Thyroid gland (tissue), 4 donors: ENCODE measurements around the gene INPP5A.

Source experiments
- POLR2A ChIP-seq, 2 donors: fragments of 450-650 bp; IDR thresholded peaks; one replicate each; pipeline ENCODE4 v1.6.1; 2017; ENCODE audit warnings: antibody characterized with exemption in 2 of 2, mild to moderate bottlenecking in 2 of 2, moderate library complexity in 1 of 2
- TF ChIP-seq, protein P1 (sequence below), 6 experiments: fragments of 200-600 bp in 3 of 6; fragments of 450-650 bp in 3 of 6; sonication (generic) in 3 of 6; IDR thresholded peaks; one replicate each; pipeline ENCODE4 v1.5.1; 2016 to 2019; ENCODE audit warnings: antibody characterized with exemption in 6 of 6, mild to moderate bottlenecking in 2 of 6, inconsistent platforms in 1 of 6, moderate library complexity in 1 of 6

DNA sequence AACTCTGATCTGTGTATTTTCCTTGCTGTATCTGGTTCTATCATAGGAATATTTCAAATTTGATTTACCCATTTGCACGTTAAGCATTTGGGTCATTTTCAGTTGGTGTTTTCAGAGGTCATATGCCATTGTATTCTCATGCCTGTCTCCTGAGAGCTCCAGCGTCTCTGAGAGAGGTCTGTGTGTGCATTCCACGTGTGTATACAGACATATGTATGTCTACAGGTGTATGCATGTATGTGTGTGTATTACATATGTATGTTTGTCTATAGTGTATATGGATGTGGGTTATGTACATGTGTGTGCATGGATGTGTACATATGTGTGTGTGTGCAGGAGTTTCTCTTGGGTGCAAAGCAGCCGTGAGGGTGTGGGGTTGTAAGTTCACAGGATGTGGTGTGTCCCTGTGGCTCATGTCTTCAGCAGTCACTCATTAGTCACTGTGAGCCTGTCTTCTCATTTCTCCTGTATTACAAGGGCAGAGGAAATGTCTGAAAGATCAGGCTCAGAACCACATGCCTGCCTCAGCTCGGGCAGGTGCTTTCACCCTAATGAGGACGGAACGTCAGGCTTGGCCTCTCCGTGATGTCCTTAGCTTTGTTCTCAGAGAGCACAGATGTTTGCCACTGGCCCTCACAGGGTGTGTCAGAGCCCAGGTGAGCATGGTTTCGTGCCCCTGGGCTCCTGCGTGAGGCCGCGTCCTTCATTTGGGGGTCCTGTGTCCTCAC, 146.7 kb downstream of the INPP5A start:
- TF ChIP-seq, protein P1, sequence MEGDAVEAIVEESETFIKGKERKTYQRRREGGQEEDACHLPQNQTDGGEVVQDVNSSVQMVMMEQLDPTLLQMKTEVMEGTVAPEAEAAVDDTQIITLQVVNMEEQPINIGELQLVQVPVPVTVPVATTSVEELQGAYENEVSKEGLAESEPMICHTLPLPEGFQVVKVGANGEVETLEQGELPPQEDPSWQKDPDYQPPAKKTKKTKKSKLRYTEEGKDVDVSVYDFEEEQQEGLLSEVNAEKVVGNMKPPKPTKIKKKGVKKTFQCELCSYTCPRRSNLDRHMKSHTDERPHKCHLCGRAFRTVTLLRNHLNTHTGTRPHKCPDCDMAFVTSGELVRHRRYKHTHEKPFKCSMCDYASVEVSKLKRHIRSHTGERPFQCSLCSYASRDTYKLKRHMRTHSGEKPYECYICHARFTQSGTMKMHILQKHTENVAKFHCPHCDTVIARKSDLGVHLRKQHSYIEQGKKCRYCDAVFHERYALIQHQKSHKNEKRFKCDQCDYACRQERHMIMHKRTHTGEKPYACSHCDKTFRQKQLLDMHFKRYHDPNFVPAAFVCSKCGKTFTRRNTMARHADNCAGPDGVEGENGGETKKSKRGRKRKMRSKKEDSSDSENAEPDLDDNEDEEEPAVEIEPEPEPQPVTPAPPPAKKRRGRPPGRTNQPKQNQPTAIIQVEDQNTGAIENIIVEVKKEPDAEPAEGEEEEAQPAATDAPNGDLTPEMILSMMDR (IDR thresholded peaks at IDR 0.05), result no peak
- TF ChIP-seq POLR2A (IDR thresholded peaks at IDR 0.05), result no peak
